ENCODE data around the gene C11orf98. TPM values are rescaled to one million over a fixed set of nuclear protein-coding genes. Genes with fewer than 3 reads are reported as not detected.

C11orf98 gene
- total RNA-seq, 2 donors from 2014 or later, result 40.1 to 44.0 TPM

DNA sequence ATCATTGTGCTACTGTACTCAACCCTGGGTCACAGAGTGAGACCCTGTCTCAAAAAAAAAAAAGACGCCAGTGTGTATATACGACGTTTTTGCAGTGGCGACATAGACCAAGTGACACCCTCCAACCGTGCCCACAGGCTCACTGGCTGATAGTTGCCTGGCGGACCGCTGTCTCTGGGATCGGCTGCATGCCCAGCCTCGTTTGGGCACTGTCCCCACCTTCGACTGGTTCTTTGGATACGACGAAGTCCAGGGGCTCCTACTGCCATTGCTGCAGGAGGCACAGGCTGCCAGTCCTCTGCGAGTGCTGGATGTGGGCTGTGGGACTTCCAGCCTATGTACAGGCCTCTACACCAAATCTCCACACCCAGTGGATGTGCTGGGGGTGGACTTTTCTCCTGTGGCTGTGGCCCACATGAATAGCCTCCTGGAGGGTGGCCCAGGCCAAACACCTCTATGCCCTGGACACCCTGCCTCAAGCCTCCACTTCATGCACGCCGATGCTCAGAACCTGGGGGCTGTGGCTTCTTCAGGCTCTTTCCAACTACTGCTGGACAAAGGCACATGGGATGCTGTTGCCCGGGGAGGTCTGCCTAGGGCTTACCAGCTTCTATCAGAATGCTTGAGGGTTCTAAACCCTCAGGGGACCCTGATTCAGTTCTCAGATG lies 1.4 kb upstream of the C11orf98 start:
- Histone ChIP-seq H3K9me3 (no peaks in the 10 kb centered on the region), H3K4me3 (peak overlapping the region; percentile 54 to 93), H3K27ac (peak overlapping the region in 1 of 2 donors; percentile 89), H3K27me3 (no peaks in the 10 kb centered on the region), H3K4me1 (peaks cover 0 to 44% of the 10 kb centered on the region in 2 donors), H3K36me3 (peaks cover 19% of the 10 kb centered on the region)
- TF ChIP-seq, protein P1, sequence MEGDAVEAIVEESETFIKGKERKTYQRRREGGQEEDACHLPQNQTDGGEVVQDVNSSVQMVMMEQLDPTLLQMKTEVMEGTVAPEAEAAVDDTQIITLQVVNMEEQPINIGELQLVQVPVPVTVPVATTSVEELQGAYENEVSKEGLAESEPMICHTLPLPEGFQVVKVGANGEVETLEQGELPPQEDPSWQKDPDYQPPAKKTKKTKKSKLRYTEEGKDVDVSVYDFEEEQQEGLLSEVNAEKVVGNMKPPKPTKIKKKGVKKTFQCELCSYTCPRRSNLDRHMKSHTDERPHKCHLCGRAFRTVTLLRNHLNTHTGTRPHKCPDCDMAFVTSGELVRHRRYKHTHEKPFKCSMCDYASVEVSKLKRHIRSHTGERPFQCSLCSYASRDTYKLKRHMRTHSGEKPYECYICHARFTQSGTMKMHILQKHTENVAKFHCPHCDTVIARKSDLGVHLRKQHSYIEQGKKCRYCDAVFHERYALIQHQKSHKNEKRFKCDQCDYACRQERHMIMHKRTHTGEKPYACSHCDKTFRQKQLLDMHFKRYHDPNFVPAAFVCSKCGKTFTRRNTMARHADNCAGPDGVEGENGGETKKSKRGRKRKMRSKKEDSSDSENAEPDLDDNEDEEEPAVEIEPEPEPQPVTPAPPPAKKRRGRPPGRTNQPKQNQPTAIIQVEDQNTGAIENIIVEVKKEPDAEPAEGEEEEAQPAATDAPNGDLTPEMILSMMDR (IDR thresholded peaks at IDR 0.05), result no peak
- no peak for DNase-seq (ENCODE audit: low spot score)

DNA sequence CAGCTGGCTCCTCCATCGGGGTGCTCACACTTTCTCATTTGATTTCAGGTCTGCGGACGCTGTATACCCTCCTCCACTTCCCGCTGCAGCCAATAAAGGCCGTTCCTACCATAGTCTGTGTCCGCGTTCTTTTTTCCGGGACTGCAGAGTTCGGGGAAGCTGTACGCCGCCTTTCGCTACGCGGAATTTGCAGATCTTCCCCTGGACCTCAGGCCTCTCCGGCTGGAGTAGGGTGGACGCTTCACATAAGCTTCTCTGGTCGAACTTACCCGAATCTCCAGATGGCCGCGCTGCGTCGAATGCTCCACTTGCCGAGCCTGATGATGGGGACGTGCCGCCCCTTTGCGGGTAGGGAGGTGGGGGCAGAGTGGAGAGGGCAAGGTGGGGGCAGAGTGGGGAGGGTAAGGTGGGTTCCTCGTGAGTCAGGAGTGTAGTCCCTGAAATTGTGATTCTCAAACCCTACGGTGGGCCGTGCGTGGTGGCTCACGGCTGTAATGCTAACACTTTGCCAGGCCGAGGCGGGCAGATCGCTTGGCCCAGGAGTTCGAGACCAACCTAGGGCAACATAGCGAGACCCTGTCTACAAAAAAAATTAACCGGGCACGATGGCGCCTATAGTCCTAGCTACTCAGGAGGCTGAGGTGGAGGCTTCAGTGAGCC lies 719 bp upstream of the C11orf98 start:
- H3K27ac ChIP-seq, result peak overlapping the region; percentile 79 to 89
- H3K4me3 ChIP-seq, result peak overlapping the region; percentile 54 to 93
- H3K9me3 ChIP-seq, result no peaks in the 10 kb centered on the region
- TF ChIP-seq, protein P1 (IDR thresholded peaks at IDR 0.05), result no peak
- no peaks in the 10 kb centered on the region for H3K27me3 ChIP-seq
- DNase-seq (ENCODE audit: low spot score), result peak; percentile 72
- peaks cover 0 to 39% of the 10 kb centered on the region in 2 donors for H3K4me1 ChIP-seq
- H3K36me3 ChIP-seq, result peaks cover 19% of the 10 kb centered on the region

DNA sequence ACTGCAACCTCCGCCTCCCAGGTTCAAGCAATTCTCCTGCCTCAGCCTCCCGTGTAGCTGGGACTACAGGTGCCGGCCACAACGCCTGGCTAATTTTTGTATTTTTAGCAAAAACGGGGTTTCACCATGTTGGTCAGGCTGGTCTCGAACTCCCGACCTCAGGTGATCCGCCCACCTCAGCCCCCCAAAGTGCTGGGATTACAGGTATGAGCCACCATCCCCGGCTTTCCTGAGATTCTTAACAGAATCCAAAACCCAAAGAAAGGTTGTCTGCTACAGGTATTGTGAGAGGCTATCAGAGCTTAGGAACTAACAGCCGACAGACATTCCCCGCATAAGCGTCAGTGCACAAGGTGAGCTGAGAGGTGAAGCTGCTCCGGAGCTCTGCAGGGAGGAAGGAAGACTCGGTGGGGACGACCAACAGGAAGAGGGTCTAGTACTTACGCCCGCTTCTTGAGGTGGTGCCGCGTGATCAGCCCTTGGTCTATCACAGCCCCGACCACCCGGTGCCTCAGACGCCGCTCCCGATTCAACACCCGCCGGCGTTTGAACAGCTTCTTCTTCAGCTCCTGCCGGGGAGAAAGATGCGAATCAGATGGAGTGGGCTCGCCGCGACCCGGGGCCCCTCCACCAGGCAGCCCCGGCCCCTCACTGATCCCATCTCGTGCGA lies 470 bp downstream of the C11orf98 start:
- H3K27me3 ChIP-seq, result no peaks in the 10 kb centered on the region
- peak overlapping the region; percentile 79 to 89 for H3K27ac ChIP-seq
- DNase-seq (ENCODE audit: low spot score), result no peak
- H3K9me3 ChIP-seq, result no peaks in the 10 kb centered on the region
- H3K36me3 ChIP-seq, result peaks cover 19% of the 10 kb centered on the region
- H3K4me3 ChIP-seq, result peak overlapping the region; percentile 54 to 93
- TF ChIP-seq, protein P1 (IDR thresholded peaks at IDR 0.05), result no peak
- H3K4me1 ChIP-seq, result peaks cover 0 to 35% of the 10 kb centered on the region in 2 donors

- Histone ChIP-seq H3K4me3 (no peak overlapping the region), H3K36me3 (no peaks in the 10 kb centered on the region), H3K4me1 (peaks cover 0 to 8% of the 10 kb centered on the region in 2 donors), H3K27me3 (no peaks in the 10 kb centered on the region), H3K27ac (no peak overlapping the region), H3K9me3 (no peaks in the 10 kb centered on the region)
- TF ChIP-seq, protein P1 (IDR thresholded peaks at IDR 0.05), result no peak
- no peak for DNase-seq (ENCODE audit: low spot score)
Observed at GRCh38 chr11:62656796-62657429, 8.1 kb downstream of the C11orf98 start.

DNA sequence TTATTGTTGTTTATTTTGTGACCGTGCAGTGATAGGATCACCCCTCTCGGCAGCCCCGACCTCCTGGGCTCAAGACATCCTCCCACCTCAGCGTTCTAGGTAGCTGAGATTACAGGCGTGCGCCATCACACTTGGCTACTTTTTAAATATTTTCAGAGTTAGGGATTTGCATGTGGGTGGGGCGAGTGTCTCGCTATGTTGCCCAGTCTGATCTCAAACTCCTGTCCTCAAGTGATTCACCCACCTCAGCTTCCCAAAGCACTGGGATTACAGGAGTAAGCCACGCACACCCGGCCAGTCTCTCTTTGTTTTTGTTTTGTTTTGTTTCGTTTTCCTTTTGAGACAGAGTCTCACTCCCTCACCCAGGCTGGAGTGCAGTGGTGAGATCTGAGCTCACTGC lies 10.7 kb downstream of the C11orf98 start:
- peaks cover 5% of the 10 kb centered on the region for H3K36me3 ChIP-seq
- H3K9me3 ChIP-seq, result no peaks in the 10 kb centered on the region
- no peak overlapping the region for H3K27ac ChIP-seq
- TF ChIP-seq, protein P1 (IDR thresholded peaks at IDR 0.05), result no peak
- no peaks in the 10 kb centered on the region for H3K27me3 ChIP-seq
- no peak overlapping the region for H3K4me3 ChIP-seq
- peaks cover 0 to 15% of the 10 kb centered on the region in 2 donors for H3K4me1 ChIP-seq
- DNase-seq (ENCODE audit: low spot score), result no peak

Measured in right atrium auricular region (tissue), 2 donors.